Fibroblast of mammary gland (primary cell): ENCODE data around the gene CSPG4.
A peak's percentile ranks its signal among the peaks of the same experiment; 100 is the strongest.

Experiments used
- DNase-seq: peaks from one replicate; pipeline ENCODE4 v3.0.0-alpha.2; 2010; ENCODE audit warnings: low read depth
- H3K4me3 ChIP-seq: 2 replicates; pipeline ENCODE4 v1.5.1; 2011; ENCODE audit warnings: low read depth, mild to moderate bottlenecking, low read length, moderate library complexity; ENCODE audit not compliant: control insufficient read depth
- TF ChIP-seq, protein P1 (sequence below): conservative IDR thresholded peaks from 2 replicates; pipeline ENCODE4 v1.5.1; 2011; ENCODE audit warnings: low read depth, low read length, inconsistent platforms; ENCODE audit not compliant: control insufficient read depth, insufficient read depth

Gene CSPG4

DNA sequence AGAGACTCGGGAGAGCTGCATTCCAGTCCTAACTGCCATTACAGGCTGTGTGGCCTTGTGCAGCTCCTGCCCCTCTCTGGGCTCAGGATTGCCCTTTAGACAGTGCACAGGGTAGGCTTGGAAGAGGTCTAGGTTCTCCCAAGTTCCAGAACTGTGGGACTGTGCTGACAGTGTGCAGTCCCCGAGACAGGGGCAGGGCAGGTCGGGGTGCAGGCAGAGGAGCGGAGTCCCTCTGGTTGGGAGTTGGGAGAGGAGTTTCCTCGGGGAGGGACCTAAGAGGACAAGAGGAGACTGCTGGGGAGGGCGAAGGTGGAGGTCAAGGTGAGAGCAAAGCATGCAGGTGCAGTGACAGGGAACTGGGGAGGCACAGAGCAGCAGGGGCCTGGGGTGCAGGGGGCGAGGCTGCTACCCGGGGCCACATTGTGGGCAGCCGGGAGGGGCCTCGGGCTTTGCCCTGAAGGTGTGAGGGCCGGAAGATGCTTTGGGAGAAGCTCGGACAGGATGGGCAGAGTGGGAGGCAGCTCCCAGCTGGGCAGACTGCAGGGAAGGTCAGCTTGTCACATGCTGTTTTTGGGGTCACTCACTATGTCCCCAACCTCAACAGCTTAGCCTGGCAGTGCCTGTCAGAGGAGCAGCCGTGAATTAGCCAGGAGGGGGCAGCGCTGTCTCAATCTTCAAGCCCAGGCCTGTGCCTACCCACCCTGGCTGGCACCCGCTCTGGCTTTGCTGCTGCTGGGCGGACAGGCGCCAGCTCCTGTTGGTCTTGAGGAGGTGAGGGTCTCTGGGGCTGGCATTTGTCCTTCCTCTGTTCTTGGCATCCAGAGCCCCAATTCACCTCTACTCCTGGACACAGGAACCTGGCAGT, 15.4 kb upstream of the CSPG4 start:
- TF ChIP-seq, protein P1, sequence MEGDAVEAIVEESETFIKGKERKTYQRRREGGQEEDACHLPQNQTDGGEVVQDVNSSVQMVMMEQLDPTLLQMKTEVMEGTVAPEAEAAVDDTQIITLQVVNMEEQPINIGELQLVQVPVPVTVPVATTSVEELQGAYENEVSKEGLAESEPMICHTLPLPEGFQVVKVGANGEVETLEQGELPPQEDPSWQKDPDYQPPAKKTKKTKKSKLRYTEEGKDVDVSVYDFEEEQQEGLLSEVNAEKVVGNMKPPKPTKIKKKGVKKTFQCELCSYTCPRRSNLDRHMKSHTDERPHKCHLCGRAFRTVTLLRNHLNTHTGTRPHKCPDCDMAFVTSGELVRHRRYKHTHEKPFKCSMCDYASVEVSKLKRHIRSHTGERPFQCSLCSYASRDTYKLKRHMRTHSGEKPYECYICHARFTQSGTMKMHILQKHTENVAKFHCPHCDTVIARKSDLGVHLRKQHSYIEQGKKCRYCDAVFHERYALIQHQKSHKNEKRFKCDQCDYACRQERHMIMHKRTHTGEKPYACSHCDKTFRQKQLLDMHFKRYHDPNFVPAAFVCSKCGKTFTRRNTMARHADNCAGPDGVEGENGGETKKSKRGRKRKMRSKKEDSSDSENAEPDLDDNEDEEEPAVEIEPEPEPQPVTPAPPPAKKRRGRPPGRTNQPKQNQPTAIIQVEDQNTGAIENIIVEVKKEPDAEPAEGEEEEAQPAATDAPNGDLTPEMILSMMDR, result peak; percentile 48
- DNase-seq, result peak; percentile 34
- H3K4me3 ChIP-seq, result no peak overlapping the region

DNA sequence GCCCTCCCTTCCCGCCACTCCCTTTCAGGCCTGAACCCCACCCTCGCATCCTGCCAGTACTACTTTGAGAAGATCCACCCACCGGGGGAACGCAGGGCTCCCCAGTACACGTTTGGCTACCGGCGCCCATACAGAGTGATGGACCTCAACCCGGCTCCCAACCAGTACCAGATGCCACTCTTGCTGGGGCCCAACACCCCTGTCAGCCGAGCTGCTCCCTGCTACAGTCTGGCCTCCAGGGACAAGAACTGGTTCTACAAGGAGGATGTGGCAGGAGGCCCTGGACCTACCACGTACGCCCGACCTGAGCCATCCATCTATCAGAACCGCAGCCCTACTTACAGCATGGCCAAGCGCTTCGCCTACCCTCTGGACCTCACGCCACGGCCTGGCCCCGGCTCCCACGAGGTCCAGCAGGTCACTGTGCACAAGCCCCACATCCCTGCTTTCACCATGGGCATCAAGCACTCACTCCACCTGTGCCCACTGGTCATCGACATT, 14.4 kb upstream of the CSPG4 start:
- H3K4me3 ChIP-seq, result no peak overlapping the region
- no peak for DNase-seq
- TF ChIP-seq, protein P1, result no peak

DNA sequence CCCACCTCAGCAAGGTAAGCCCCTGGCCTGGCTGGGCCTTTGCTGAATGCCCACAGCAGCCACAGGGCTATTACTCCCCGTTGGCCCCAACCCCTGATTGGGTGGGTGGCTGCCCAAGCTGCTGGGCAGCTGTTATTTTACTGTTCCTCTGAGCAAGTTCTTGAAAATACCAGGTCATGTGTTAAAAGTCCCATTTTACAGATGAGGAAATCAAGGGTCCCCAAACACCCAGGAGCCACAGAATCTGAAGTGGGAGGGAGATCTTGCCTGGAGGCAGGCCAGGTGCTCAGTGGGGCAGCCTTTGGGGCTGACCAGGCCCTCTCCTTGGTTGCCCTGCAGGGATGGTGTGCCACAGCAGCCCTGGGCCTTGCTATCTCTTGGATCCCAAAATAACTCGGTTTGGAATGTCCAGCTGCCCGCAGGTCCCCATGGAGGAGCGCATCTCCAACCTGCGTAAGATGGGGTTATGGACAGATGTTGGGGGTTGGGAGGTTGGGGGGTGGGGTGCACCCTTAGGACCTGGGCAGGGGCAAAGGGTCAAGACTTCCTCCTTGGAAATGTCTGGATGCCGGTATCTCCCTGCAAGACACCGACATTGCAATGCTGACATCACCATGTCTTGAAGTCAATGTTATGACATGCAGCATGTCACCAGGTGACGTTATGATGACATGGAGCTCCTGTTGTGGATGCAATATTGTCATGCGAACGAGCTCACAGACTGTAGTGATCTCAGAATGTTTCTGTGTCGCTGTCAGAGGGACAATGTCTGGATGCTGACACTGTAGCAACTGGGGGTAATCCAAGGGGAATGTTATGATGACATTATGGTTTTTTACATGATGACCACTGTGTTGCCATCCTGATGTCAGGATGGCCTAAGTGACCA, 13.3 kb upstream of the CSPG4 start:
- DNase-seq, result no peak
- TF ChIP-seq, protein P1, result no peak
- no peak overlapping the region for H3K4me3 ChIP-seq

DNA sequence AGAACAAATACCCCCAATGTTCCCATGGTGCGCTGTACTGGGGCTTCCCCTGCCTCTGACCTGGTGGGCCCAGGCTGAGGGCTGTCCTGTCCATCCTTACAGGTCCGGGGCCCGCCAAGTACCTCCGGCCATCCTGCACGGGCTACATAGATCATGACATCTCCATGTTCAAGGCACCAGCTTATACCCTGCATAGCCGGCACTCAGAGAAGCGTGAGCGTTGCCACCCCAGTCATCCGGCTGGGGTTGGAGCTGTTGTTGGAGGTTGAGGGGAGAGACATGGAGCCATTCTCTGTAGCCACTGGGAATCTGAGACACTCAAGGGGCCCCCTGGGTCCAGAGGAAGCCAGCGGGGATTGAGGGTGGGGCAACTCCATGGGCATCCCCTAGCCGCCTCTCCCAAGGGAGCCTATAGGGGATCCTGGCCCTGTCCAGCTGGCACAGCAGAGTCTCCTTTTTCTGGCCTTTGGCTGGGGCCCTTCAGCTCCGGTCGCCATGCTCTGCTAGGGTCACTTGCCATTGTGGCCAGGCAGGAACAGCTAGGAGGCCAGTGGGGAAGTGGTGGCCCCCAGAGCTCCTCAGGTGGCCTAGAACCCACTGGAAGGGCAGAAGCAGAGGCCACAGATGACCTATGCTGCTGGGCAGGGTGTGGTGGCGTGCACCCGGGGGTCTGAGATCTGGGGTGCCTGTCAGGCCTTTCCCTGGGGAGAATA, 12.5 kb upstream of the CSPG4 start:
- no peak overlapping the region for H3K4me3 ChIP-seq
- TF ChIP-seq, protein P1, result no peak
- no peak for DNase-seq

DNA sequence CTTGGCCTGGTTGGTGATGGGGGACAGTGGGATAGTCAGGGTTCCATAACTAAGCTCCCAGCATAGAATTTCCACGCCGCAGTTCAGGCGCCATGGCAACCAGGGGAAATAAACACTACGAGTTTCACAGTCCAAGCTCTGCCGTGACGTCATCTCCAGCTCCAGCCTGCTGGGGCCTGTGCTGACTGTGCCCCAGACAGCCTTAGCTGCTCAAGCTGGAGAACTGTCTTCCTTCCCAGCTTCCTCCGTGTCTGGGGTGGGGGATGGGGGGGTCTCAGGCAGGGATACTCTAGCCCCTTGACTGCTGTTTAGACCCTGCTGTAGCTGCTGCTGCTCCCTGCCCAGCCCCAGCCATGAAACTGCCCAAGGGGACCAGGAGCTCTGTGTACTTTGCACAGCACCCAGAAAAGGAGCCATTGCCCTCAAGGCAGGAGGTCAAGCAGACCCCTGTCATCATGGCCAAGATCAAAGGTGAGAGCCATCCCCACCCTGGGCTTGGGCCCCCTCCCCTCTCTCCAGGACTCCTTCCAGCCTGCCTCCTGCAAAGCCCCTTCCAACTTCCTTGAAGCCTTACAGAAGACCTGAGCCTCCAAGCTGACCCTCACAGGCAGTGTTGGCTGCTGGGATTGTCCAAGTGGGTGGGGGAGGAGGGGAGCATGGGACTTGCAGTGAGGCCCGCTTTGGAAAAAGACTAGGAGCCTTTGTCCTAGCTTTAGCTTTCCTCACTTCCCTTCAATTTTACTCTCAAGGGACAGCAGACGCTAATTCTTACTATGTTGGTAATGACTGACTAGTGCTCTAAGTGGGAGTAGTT, 11.4 kb upstream of the CSPG4 start:
- peak; percentile 91 for DNase-seq
- no peak overlapping the region for H3K4me3 ChIP-seq

More for the DNA sequence above, 11.4 kb upstream of the CSPG4 start:
- TF ChIP-seq, protein P1, result no peak
